ENCODE measurements around the gene BMP2K. TPM values are rescaled to one million over a fixed set of nuclear protein-coding genes. Genes with fewer than 3 reads are reported as not detected.

BMP2K gene
- total RNA-seq, 2 experiments from 2014 or later = 4.6 to 5.6 TPM

DNA sequence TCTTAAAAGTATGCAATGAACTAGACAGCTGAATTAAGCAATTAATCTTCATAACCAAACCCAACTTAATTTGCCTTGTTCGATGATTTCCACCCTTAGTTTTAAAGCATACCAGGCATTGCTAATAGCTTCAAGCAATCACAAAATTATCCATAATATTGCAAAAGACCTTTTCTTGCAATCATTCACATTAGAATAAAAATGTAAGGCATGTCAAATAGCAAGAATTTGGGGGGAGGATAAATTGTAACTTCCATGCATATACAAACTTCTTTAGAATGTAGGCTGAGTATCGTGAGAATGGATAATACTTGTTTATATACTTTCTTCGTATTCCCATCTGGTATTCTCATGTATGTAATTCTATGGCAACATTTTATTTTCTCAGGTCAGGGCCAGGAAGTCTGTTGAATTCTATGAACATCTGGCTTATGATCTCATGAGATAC, 28.7 kb upstream of the BMP2K start:
- Mint-ChIP-seq H3K4me1 (ENCODE audit: low read depth) (no peaks in the 10 kb centered on the region), H3K4me3 (no peak overlapping the region), H3K9me3 (no peaks in the 10 kb centered on the region), H3K36me3 (ENCODE audit: low read depth) (no peaks in the 10 kb centered on the region), H3K27ac (no peak overlapping the region), H3K27me3 (no peaks in the 10 kb centered on the region)
- POLR2A ChIA-PET = no interaction called here
- TF ChIP-seq CTCF (IDR thresholded peaks at IDR 0.05) = no peak
- Histone ChIP-seq H3K4me3 (ENCODE audit: low read length) (no peak overlapping the region), H3K4me1 (ENCODE audit: insufficient read depth, low read length) (no peaks in the 10 kb centered on the region), H3K27me3 (ENCODE audit: control insufficient read depth in 1 of 2, insufficient read depth in 2 of 2, low read length in 2 of 2) (no peaks in the 10 kb centered on the region), H3K36me3 (ENCODE audit: insufficient read depth, low read length) (no peaks in the 10 kb centered on the region), H3K27ac (ENCODE audit: low read depth in 1 of 2, low read length in 2 of 2) (no peak overlapping the region), H3K9me3 (ENCODE audit: control insufficient read depth in 1 of 2, insufficient read depth in 1 of 2, low read length in 2 of 2) (no peaks in the 10 kb centered on the region)
- intact Hi-C loops (cut with DNase I, micrococcal nuclease) = no loop called here
- CTCF ChIA-PET = interaction anchor here (2.5 kb wide), 1 partner anchor 11 kb away, joined by 7 read pairs; no protein-coding TSS in a partner anchor
- DNase-seq (no peak), ATAC-seq (ENCODE audit: poor library complexity) (no peak)

- no peak for TF ChIP-seq CTCF (IDR thresholded peaks at IDR 0.05)
- Histone ChIP-seq H3K4me1 (ENCODE audit: insufficient read depth, low read length) (no peaks in the 10 kb centered on the region), H3K36me3 (ENCODE audit: insufficient read depth, low read length) (no peaks in the 10 kb centered on the region), H3K27ac (ENCODE audit: low read depth in 1 of 2, low read length in 2 of 2) (no peak overlapping the region), H3K27me3 (ENCODE audit: control insufficient read depth in 1 of 2, insufficient read depth in 2 of 2, low read length in 2 of 2) (no peaks in the 10 kb centered on the region), H3K4me3 (ENCODE audit: low read length) (no peak overlapping the region), H3K9me3 (ENCODE audit: control insufficient read depth in 1 of 2, insufficient read depth in 1 of 2, low read length in 2 of 2) (no peaks in the 10 kb centered on the region)
- Mint-ChIP-seq H3K9me3 (no peaks in the 10 kb centered on the region), H3K27ac (no peak overlapping the region), H3K4me3 (no peak overlapping the region), H3K27me3 (no peaks in the 10 kb centered on the region), H3K36me3 (ENCODE audit: low read depth) (no peaks in the 10 kb centered on the region), H3K4me1 (ENCODE audit: low read depth) (no peaks in the 10 kb centered on the region)
- ChIA-PET CTCF (no interaction called here), POLR2A (no interaction called here)
- DNase-seq (no peak), ATAC-seq (ENCODE audit: poor library complexity) (no peak)
- intact Hi-C loops (cut with DNase I, micrococcal nuclease) = no loop called here
These were observed 27.8 kb upstream of the BMP2K start for GRCh38 chr4:78748381-78748780.

GRCh38 chr4:78749258-78749971, 26.7 kb upstream of the BMP2K start:
- no peaks in the 10 kb centered on the region for H3K9me3 Mint-ChIP-seq
- no peaks in the 10 kb centered on the region for H3K9me3 ChIP-seq (ENCODE audit: control insufficient read depth in 1 of 2, insufficient read depth in 1 of 2, low read length in 2 of 2)
- no peak for TF ChIP-seq CTCF (IDR thresholded peaks at IDR 0.05)
- DNase-seq = no peak
- no peak for ATAC-seq (ENCODE audit: poor library complexity)
- no peak overlapping the region for H3K27ac Mint-ChIP-seq
- no peak overlapping the region for H3K4me3 Mint-ChIP-seq
- POLR2A ChIA-PET = no interaction called here
- H3K4me1 Mint-ChIP-seq (ENCODE audit: low read depth) = no peaks in the 10 kb centered on the region
- H3K27me3 ChIP-seq (ENCODE audit: control insufficient read depth in 1 of 2, insufficient read depth in 2 of 2, low read length in 2 of 2) = no peaks in the 10 kb centered on the region
- CTCF ChIA-PET = no interaction called here
- no peak overlapping the region for H3K4me3 ChIP-seq (ENCODE audit: low read length)
- no peaks in the 10 kb centered on the region for H3K36me3 Mint-ChIP-seq (ENCODE audit: low read depth)
- H3K36me3 ChIP-seq (ENCODE audit: insufficient read depth, low read length) = no peaks in the 10 kb centered on the region
- no peaks in the 10 kb centered on the region for H3K4me1 ChIP-seq (ENCODE audit: insufficient read depth, low read length)
- no peak overlapping the region for H3K27ac ChIP-seq (ENCODE audit: low read depth in 1 of 2, low read length in 2 of 2)
- intact Hi-C loops (cut with DNase I, micrococcal nuclease) = no loop called here
- H3K27me3 Mint-ChIP-seq = no peaks in the 10 kb centered on the region
